B cell (primary cell): Measurements from ENCODE around the gene LRTM2. TPM values are rescaled to one million over a fixed set of nuclear protein-coding genes. Genes with fewer than 3 reads are reported as not detected.

Experiments
- ATAC-seq: fragments of 200-7000 bp; cut with Tn5 transposase; one replicate; pipeline ENCODE4 v1.10.0; 2021; ENCODE audit warnings: low read depth, mild to moderate bottlenecking, moderate number of reproducible peaks, moderate library complexity
- CTCF ChIA-PET: fragments of 350-600 bp; sonication (Branson Sonifier 250); formaldehyde crosslinking; loops from one replicate; lab custom pipeline; 2021; ENCODE audit warnings: antibody characterized with exemption, inconsistent platforms; lab: Charles Lee
- POLR2A ChIA-PET: fragments of 350-600 bp; sonication (Branson Sonifier 250); formaldehyde crosslinking; loops from one replicate; lab custom pipeline; 2021; ENCODE audit warnings: antibody characterized with exemption; lab: Charles Lee
- DNase-seq: peaks from one replicate; pipeline ENCODE4 v3.0.0; 2013
- H2AFZ ChIP-seq: 2 replicates; pipeline ENCODE4 v1.6.1; 2012; ENCODE audit warnings: mild to moderate bottlenecking, low read depth, low read length; ENCODE audit not compliant: insufficient read depth, poor library complexity, severe bottlenecking
- H3K27ac ChIP-seq, 2 donors: 1 replicate in 1 of 2; 2 replicates in 1 of 2; pipeline ENCODE4 v1.5.1; 2012 to 2013; ENCODE audit warnings: low read length in 2 of 2, mild to moderate bottlenecking in 2 of 2, moderate library complexity in 1 of 2
- H3K27me3 ChIP-seq, 4 experiments: fragments of 200-600 bp in 1 of 4; sonication (generic) in 1 of 4; replicated peaks in 1 of 4; 1 replicate in 2 of 4; 2 replicates in 2 of 4; pipeline versions ENCODE4 v1.6.1 to v1.7.0; 2013 to 2016; ENCODE audit warnings: low read length in 3 of 4, mild to moderate bottlenecking in 2 of 4, mixed read lengths in 1 of 4, moderate library complexity in 1 of 4; ENCODE audit not compliant: insufficient read depth in 4 of 4, control insufficient read depth in 3 of 4; ENCODE audit errors: control extremely low read depth in 1 of 4
- H3K36me3 ChIP-seq, 2 experiments: replicated peaks in 1 of 2; 1 replicate in 1 of 2; 2 replicates in 1 of 2; pipeline versions ENCODE4 v1.6.1 to v1.7.1; 2013; ENCODE audit warnings: low read length in 1 of 2; ENCODE audit not compliant: insufficient read depth in 2 of 2, control insufficient read depth in 1 of 2; ENCODE audit errors: control extremely low read depth in 1 of 2, extremely low read depth in 1 of 2
- H3K4me1 ChIP-seq, 2 donors: fragments of 200-600 bp in 1 of 2; sonication (generic) in 1 of 2; 1 replicate in 1 of 2; 2 replicates in 1 of 2; pipeline versions ENCODE4 v1.5.1 to v1.6.1; 2013 to 2017; ENCODE audit warnings: low read length in 2 of 2; ENCODE audit not compliant: control insufficient read depth in 2 of 2, insufficient read depth in 2 of 2
- H3K4me2 ChIP-seq: replicated peaks from 2 replicates; pipeline ENCODE3; 2012; ENCODE audit warnings: mild to moderate bottlenecking, low read depth, low read length; ENCODE audit not compliant: poor library complexity, severe bottlenecking
- H3K4me3 ChIP-seq, 5 experiments: fragments of 200-600 bp in 1 of 5; sonication (generic) in 1 of 5; 1 replicate in 3 of 5; 2 replicates in 2 of 5; pipeline versions ENCODE4 v1.5.1 to v1.7.0; 2011 to 2016; ENCODE audit warnings: low read length in 4 of 5, mild to moderate bottlenecking in 4 of 5, low read depth in 2 of 5, control low read depth in 1 of 5, moderate library complexity in 1 of 5; ENCODE audit not compliant: insufficient read depth in 1 of 5; ENCODE audit errors: control extremely low read depth in 1 of 5, extremely low read depth in 1 of 5
- H3K79me2 ChIP-seq: fragments of 200-600 bp; sonication (generic); one replicate; pipeline ENCODE4 v1.6.0; 2016; ENCODE audit warnings: low read length; ENCODE audit not compliant: control insufficient read depth, insufficient read depth
- H3K9ac ChIP-seq: fragments of 200-600 bp; sonication (generic); 2 replicates; pipeline ENCODE4 v1.6.1; 2017; ENCODE audit warnings: mild to moderate bottlenecking, low read length, moderate library complexity
- H3K9me3 ChIP-seq, 3 donors: one replicate each; pipeline versions ENCODE4 v1.6.1 to v1.7.1; 2013; ENCODE audit warnings: low read length in 2 of 3; ENCODE audit not compliant: control insufficient read depth in 2 of 3, insufficient read depth in 1 of 3; ENCODE audit errors: control extremely low read depth in 1 of 3
- H4K20me1 ChIP-seq: 2 replicates; pipeline ENCODE4 v1.6.0; 2012; ENCODE audit warnings: mild to moderate bottlenecking, low read length; ENCODE audit not compliant: insufficient read depth, control insufficient read depth, poor library complexity, severe bottlenecking
- H3K27ac Mint-ChIP-seq: one replicate; pipeline ENCODE4 v1.8.0; 2021; ENCODE audit warnings: mixed read lengths
- H3K27me3 Mint-ChIP-seq: one replicate; pipeline ENCODE4 v1.8.0; 2021; ENCODE audit warnings: mixed read lengths
- H3K4me1 Mint-ChIP-seq: one replicate; pipeline ENCODE4 v1.8.0; 2021; ENCODE audit warnings: mixed read lengths
- H3K4me3 Mint-ChIP-seq: one replicate; pipeline ENCODE4 v1.8.0; 2021; ENCODE audit warnings: mixed read lengths
- H3K9me3 Mint-ChIP-seq: one replicate; pipeline ENCODE4 v1.8.0; 2022; ENCODE audit warnings: mixed read lengths; ENCODE audit not compliant: insufficient read depth
- EZH2 ChIP-seq: IDR thresholded peaks from 2 replicates; pipeline ENCODE4 v1.6.1; 2012; ENCODE audit warnings: borderline replicate concordance, low read depth, mild to moderate bottlenecking, moderate library complexity, low read length; ENCODE audit not compliant: insufficient read depth, poor library complexity, severe bottlenecking
- WGBS: methylation state at CpG from one replicate; pipeline ENCODE4 v1.1.5; 2013; ENCODE audit warnings: missing lambda C conversion rate; ENCODE audit not compliant: insufficient coverage; 5-methylcytosine and 5-hydroxymethylcytosine counted together
- intact Hi-C: fragments of 100-400 bp; cut with micrococcal nuclease; formaldehyde crosslinking; loops from one replicate; pipeline ENCODE4 v1.10.0; 2022
- polyA plus RNA-seq: library from polyadenylated mRNA; depleted of rRNA; stranded (reverse); fragments of >200 nt; gene quantifications from 2 replicates; pipeline ENCODE4 v1.2.3, GENCODE V29; 2012
- total RNA-seq, 2 donors: library from RNA; stranded (reverse); fragments of 120-200 nt in 1 of 2; gene quantifications; 1 replicate in 1 of 2; 2 replicates in 1 of 2; pipeline versions ENCODE4 v1.2.3 to v1.2.4, GENCODE V29; 2013 to 2022
- TF ChIP-seq, protein P1 (sequence below): fragments of 200-600 bp; IDR thresholded peaks from one replicate; pipeline ENCODE4 v1.8.0; 2022; ENCODE audit warnings: antibody characterized with exemption, mild to moderate bottlenecking

Gene LRTM2
- total and polyA plus RNA-seq, 2 donors (not counting 1 experiment from before 2014, with no cell fraction given): not detected

DNA sequence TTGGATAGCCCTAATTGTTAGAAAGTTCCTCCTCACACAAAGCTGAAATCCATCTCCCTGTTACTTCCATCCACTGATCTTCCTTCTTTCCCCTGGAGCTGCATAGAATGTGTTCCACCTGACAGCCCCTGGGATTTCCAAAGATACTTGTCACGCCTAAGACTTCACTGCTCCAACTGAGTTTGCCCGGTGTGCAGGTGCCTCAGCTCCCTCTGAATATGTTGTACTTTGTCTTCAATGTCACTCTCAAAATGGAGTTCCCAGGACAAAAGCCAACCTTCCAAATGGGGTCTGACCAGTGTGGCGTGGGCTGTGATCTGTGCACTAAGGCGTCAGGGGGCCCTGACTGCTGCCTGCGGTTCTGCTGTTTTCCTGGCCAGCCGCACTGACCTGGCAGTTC lies 55.2 kb downstream of the LRTM2 start:
- Histone ChIP-seq H3K79me2 (no peaks in the 10 kb centered on the region), H3K9me3 (peaks cover 0 to 9% (median 0%) of the 10 kb centered on the region in 3 donors), H4K20me1 (no peaks in the 10 kb centered on the region), H2AFZ (no peak overlapping the region), H3K4me2 (no peak overlapping the region), H3K4me3 (no peak overlapping the region), H3K9ac (no peak overlapping the region), H3K4me1 (no peaks in the 10 kb centered on the region), H3K36me3 (no peaks in the 10 kb centered on the region), H3K27ac (no peak overlapping the region), H3K27me3 (no peaks in the 10 kb centered on the region)
- no peak for TF ChIP-seq EZH2
- TF ChIP-seq, protein P1, sequence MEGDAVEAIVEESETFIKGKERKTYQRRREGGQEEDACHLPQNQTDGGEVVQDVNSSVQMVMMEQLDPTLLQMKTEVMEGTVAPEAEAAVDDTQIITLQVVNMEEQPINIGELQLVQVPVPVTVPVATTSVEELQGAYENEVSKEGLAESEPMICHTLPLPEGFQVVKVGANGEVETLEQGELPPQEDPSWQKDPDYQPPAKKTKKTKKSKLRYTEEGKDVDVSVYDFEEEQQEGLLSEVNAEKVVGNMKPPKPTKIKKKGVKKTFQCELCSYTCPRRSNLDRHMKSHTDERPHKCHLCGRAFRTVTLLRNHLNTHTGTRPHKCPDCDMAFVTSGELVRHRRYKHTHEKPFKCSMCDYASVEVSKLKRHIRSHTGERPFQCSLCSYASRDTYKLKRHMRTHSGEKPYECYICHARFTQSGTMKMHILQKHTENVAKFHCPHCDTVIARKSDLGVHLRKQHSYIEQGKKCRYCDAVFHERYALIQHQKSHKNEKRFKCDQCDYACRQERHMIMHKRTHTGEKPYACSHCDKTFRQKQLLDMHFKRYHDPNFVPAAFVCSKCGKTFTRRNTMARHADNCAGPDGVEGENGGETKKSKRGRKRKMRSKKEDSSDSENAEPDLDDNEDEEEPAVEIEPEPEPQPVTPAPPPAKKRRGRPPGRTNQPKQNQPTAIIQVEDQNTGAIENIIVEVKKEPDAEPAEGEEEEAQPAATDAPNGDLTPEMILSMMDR: no peak
- no peak for DNase-seq
- 89% methylated on average over 6 of the region's 6 CpGs for WGBS
- no peak for ATAC-seq
- no peaks in the 10 kb centered on the region for H3K9me3 Mint-ChIP-seq
- ChIA-PET POLR2A (no interaction called here), CTCF (interaction anchor here (0.6 to 0.9 kb wide), 2 partner anchors 9 to 64 kb away, joined by 3 to 6 read pairs; no protein-coding TSS in a partner anchor)
- no peaks in the 10 kb centered on the region for H3K4me1 Mint-ChIP-seq
- intact Hi-C loops: no loop called here
- peaks cover 17% of the 10 kb centered on the region for H3K27me3 Mint-ChIP-seq
- H3K4me3 Mint-ChIP-seq: no peak overlapping the region
- H3K27ac Mint-ChIP-seq: no peak overlapping the region

DNA sequence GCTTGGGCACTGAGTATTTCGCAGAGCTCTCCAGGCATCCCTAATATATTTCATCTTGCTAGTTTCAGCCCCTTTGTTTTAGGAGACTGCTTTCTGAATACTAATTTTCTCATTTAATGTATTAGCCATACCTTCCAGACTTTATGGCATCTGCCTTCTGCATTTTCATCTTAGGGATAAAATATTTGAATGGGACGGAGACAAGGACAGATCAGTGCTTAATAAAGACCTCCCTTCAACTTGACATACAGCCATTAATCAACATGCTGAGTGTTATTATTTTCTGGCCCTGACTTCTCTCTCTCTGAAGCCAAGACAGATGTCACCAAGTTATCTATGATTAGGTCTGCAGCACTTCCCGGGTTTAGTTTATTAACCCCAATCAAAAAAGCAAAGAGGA lies 55.7 kb downstream of the LRTM2 start:
- Histone ChIP-seq H4K20me1 (no peaks in the 10 kb centered on the region), H3K4me1 (no peaks in the 10 kb centered on the region), H3K79me2 (no peaks in the 10 kb centered on the region), H3K4me3 (no peak overlapping the region), H3K27me3 (no peaks in the 10 kb centered on the region), H2AFZ (no peak overlapping the region), H3K4me2 (no peak overlapping the region), H3K27ac (no peak overlapping the region), H3K9me3 (peaks cover 0 to 5% (median 0%) of the 10 kb centered on the region in 3 donors), H3K9ac (no peak overlapping the region), H3K36me3 (no peaks in the 10 kb centered on the region)
- ATAC-seq (no peak), DNase-seq (no peak)
- peaks cover 17% of the 10 kb centered on the region for H3K27me3 Mint-ChIP-seq
- intact Hi-C loops: no loop called here
- no peak overlapping the region for H3K4me3 Mint-ChIP-seq
- POLR2A ChIA-PET: no interaction called here
- CTCF ChIA-PET: interaction anchor here (0.9 kb wide), 1 partner anchor 64 kb away, joined by 6 read pairs; no protein-coding TSS in a partner anchor
- TF ChIP-seq, protein P1: no peak
- no peak for TF ChIP-seq EZH2
- H3K27ac Mint-ChIP-seq: no peak overlapping the region
- no CpG with 5 or more reads among the region's 3 CpGs for WGBS
- no peaks in the 10 kb centered on the region for H3K9me3 Mint-ChIP-seq
- no peaks in the 10 kb centered on the region for H3K4me1 Mint-ChIP-seq
